GM12878 (cell line): ENCODE measurements around the gene PSAP. TPM values are rescaled to one million over a fixed set of nuclear protein-coding genes. Genes with fewer than 3 reads are reported as not detected.

Source experiments
- BACH1 ChIP-seq: fragments of 450-650 bp; IDR thresholded peaks from 2 replicates; pipeline ENCODE4 v1.6.1; 2017; ENCODE audit warnings: mild to moderate bottlenecking, borderline replicate concordance
- CBX5 ChIP-seq: sonication (generic); IDR thresholded peaks from 2 replicates; pipeline ENCODE4 v1.6.1; 2016; ENCODE audit warnings: low read depth, moderate library complexity, mild to moderate bottlenecking, inconsistent platforms
- CHD2 ChIP-seq: IDR thresholded peaks from 2 replicates; pipeline ENCODE4 v1.6.1; 2011; ENCODE audit warnings: low read depth, low read length, improper control_type of control experiment, borderline replicate concordance
- CREB1 ChIP-seq: IDR thresholded peaks from 2 replicates; pipeline ENCODE4 v1.6.1; 2012; ENCODE audit warnings: low read depth, mild to moderate bottlenecking, inconsistent platforms
- EED ChIP-seq: sonication (generic); IDR thresholded peaks from 2 replicates; pipeline ENCODE4 v1.6.1; 2016; ENCODE audit warnings: antibody characterized with exemption, low read depth
- EP300 ChIP-seq, 2 experiments: fragments of 150-350 bp in 1 of 2; IDR thresholded peaks; 2 replicates each; pipeline ENCODE4 v1.6.1; 2011 to 2012; ENCODE audit warnings: low read depth in 2 of 2, low read length in 2 of 2, borderline replicate concordance in 1 of 2, improper control_type of control experiment in 1 of 2, inconsistent platforms in 1 of 2; ENCODE audit not compliant: control insufficient read depth in 1 of 2
- GABPA ChIP-seq: IDR thresholded peaks from 2 replicates; pipeline ENCODE4 v1.6.1; 2014; ENCODE audit warnings: antibody characterized with exemption, low read depth, mild to moderate bottlenecking, inconsistent platforms
- IKZF2 ChIP-seq, 2 experiments: fragments of 450-650 bp; IDR thresholded peaks; 2 replicates each; pipeline ENCODE4 v1.6.1; 2017; ENCODE audit warnings: mild to moderate bottlenecking in 2 of 2, moderate library complexity in 2 of 2
- KLF5 ChIP-seq: fragments of 450-650 bp; IDR thresholded peaks from 2 replicates; pipeline ENCODE4 v1.6.1; 2014; ENCODE audit warnings: mild to moderate bottlenecking; ENCODE audit not compliant: partially characterized antibody
- MTA3 ChIP-seq: IDR thresholded peaks from 2 replicates; pipeline ENCODE4 v1.6.1; 2012; ENCODE audit warnings: low read length, inconsistent platforms, borderline replicate concordance
- NFIC ChIP-seq: IDR thresholded peaks from 2 replicates; pipeline ENCODE4 v1.6.1; 2012; ENCODE audit warnings: low read depth, mild to moderate bottlenecking, inconsistent platforms, low read length, moderate library complexity
- NR2C1 ChIP-seq: fragments of 450-650 bp; IDR thresholded peaks from 2 replicates; pipeline ENCODE4 v1.6.1; 2017; ENCODE audit warnings: antibody characterized with exemption, mild to moderate bottlenecking, moderate library complexity
- NR2F1 ChIP-seq: fragments of 450-650 bp; conservative IDR thresholded peaks from 2 replicates; pipeline ENCODE4 v1.6.1; 2017; ENCODE audit warnings: mild to moderate bottlenecking
- SMC3 ChIP-seq: IDR thresholded peaks from 2 replicates; pipeline ENCODE4 v1.6.1; 2011; ENCODE audit warnings: low read length, improper control_type of control experiment, borderline replicate concordance
- SPI1 ChIP-seq: IDR thresholded peaks from 2 replicates; pipeline ENCODE4 v1.6.1; 2011; ENCODE audit warnings: low read depth, mild to moderate bottlenecking, low read length, moderate library complexity, borderline replicate concordance; ENCODE audit not compliant: insufficient read depth
- SREBF2 ChIP-seq: IDR thresholded peaks from 2 replicates; pipeline ENCODE4 v1.6.1; 2012; ENCODE audit warnings: mild to moderate bottlenecking, low read length
- TCF12 ChIP-seq: IDR thresholded peaks from 2 replicates; pipeline ENCODE4 v1.6.1; 2011; ENCODE audit warnings: low read depth, mild to moderate bottlenecking, low read length
- YBX1 ChIP-seq: fragments of 450-650 bp; IDR thresholded peaks from 2 replicates; pipeline ENCODE4 v1.6.1; 2016; ENCODE audit warnings: antibody characterized with exemption
- YY1 ChIP-seq: IDR thresholded peaks from 2 replicates; pipeline ENCODE4 v1.6.1; 2011; ENCODE audit warnings: low read depth, mild to moderate bottlenecking, low read length
- polyA plus RNA-seq, 11 experiments: library from polyadenylated mRNA; depleted of rRNA in 4 of 11; unstranded in 6 of 11; stranded (reverse) in 5 of 11; fragments of >200 nt; fragmentation: Nextera tagmentation in 4 of 11; fragmentation: Illumina TruSeq in 1 of 11; extraction: Ambion mirVana in 4 of 11; extraction: Trizol in 1 of 11; gene quantifications; 1 replicate in 1 of 11; 2 replicates in 10 of 11; pipeline versions ENCODE4 v1.2.1 to v1.2.3, GENCODE V29; 2011 to 2016; ENCODE audit warnings: inconsistent platforms in 2 of 11, missing spikeins in 2 of 11, low read depth in 1 of 11
- total RNA-seq, 4 experiments: library from RNA; depleted of rRNA in 3 of 4; stranded (reverse); fragments of >200 nt in 3 of 4; fragmentation: Illumina TruSeq in 1 of 4; extraction: Trizol in 1 of 4; gene quantifications; 2 replicates each; pipeline versions ENCODE4 v1.2.1 to v1.2.3, GENCODE V29; 2013 to 2021
- TF ChIP-seq, protein P1 (sequence below): IDR thresholded peaks from 2 replicates; pipeline ENCODE4 v1.6.1; 2011; ENCODE audit warnings: borderline replicate concordance, low read depth, mild to moderate bottlenecking, moderate library complexity, mixed read lengths, low read length; ENCODE audit not compliant: insufficient read depth; ENCODE audit errors: extremely low read length
- TF ChIP-seq, protein P2 (sequence below): fragments of 450-650 bp; IDR thresholded peaks from 2 replicates; pipeline ENCODE4 v1.6.1; 2017; ENCODE audit warnings: mild to moderate bottlenecking, moderate library complexity
- TF ChIP-seq, protein P3 (sequence below): IDR thresholded peaks from 2 replicates; pipeline ENCODE4 v1.6.1; 2012; ENCODE audit warnings: low read length, inconsistent platforms
- TF ChIP-seq, protein P4 (sequence below): fragments of 450-650 bp; IDR thresholded peaks from 2 replicates; pipeline ENCODE4 v1.6.1; 2016; ENCODE audit warnings: mild to moderate bottlenecking

Gene PSAP
- total and polyA plus RNA-seq, 10 of the 15 experiments (the other 5 are each of a cell fraction or from before 2014, with no cell fraction given) = 178 to 336 (median 286) TPM

DNA sequence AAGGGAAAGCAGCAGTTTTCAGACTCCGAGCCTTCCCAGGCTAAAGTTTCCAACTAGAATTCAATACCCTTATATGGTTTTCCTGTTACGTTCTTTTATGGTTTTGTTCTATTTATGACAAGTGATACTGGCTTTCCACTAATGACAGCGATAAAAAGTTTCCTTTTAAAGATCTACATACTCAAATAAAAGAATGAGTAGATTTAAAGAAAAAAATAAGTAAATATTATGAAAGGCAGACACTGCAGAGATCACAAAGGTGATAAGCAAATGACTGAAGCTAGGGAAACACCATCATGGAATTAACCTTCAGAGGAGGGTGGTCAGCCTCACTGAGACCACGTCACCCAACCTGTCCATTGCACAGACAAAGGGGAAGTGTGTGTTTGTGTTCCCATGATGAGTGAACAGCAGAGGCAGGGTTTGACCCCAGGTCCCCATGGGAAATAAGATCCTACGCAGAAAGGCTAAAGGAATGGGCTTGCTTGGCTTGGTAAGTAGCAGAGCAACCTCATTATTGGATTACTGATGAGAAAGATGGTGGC, 81.7 kb downstream of the PSAP start (continued):
- TF ChIP-seq, protein P1, sequence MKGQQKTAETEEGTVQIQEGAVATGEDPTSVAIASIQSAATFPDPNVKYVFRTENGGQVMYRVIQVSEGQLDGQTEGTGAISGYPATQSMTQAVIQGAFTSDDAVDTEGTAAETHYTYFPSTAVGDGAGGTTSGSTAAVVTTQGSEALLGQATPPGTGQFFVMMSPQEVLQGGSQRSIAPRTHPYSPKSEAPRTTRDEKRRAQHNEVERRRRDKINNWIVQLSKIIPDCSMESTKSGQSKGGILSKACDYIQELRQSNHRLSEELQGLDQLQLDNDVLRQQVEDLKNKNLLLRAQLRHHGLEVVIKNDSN = no peak
- TF ChIP-seq EP300 (IDR thresholded peaks at IDR 0.05; ENCODE audit: borderline replicate concordance in 1 of 2, control insufficient read depth in 1 of 2, low read depth in 2 of 2, low read length in 2 of 2) (peak; percentile 73 to 80; a peak in 2 of 4 replicates), CBX5 (no peak), GABPA (no peak), SMC3 (no peak), NR2F1 (peak; percentile 95), NR2C1 (no peak), SPI1 (peak; percentile 93), CHD2 (peak; percentile 75; the same call in 1 of the 2 replicates), TCF12 (no peak), EED (0 out of 2 replicates have a peak, but pooled peaks have one; percentile 67), YBX1 (0 out of 2 replicates have a peak, but pooled peaks have one; percentile 24), KLF5 (no peak), BACH1 (peak; percentile 70; the same call in 1 of the 2 replicates), CREB1 (peak; percentile 76), YY1 (0 out of 2 replicates have a peak, but pooled peaks have one; percentile 11), NFIC (peak; percentile 72; the same call in 1 of the 2 replicates), IKZF2 (IDR thresholded peaks at IDR 0.05) (peak; percentile 86 to 90), MTA3 (no peak), SREBF2 (no peak)
- TF ChIP-seq, protein P2, sequence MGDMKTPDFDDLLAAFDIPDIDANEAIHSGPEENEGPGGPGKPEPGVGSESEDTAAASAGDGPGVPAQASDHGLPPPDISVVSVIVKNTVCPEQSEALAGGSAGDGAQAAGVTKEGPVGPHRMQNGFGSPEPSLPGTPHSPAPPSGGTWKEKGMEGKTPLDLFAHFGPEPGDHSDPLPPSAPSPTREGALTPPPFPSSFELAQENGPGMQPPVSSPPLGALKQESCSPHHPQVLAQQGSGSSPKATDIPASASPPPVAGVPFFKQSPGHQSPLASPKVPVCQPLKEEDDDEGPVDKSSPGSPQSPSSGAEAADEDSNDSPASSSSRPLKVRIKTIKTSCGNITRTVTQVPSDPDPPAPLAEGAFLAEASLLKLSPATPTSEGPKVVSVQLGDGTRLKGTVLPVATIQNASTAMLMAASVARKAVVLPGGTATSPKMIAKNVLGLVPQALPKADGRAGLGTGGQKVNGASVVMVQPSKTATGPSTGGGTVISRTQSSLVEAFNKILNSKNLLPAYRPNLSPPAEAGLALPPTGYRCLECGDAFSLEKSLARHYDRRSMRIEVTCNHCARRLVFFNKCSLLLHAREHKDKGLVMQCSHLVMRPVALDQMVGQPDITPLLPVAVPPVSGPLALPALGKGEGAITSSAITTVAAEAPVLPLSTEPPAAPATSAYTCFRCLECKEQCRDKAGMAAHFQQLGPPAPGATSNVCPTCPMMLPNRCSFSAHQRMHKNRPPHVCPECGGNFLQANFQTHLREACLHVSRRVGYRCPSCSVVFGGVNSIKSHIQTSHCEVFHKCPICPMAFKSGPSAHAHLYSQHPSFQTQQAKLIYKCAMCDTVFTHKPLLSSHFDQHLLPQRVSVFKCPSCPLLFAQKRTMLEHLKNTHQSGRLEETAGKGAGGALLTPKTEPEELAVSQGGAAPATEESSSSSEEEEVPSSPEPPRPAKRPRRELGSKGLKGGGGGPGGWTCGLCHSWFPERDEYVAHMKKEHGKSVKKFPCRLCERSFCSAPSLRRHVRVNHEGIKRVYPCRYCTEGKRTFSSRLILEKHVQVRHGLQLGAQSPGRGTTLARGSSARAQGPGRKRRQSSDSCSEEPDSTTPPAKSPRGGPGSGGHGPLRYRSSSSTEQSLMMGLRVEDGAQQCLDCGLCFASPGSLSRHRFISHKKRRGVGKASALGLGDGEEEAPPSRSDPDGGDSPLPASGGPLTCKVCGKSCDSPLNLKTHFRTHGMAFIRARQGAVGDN = peak; percentile 91; the same call in 1 of the 2 replicates
- TF ChIP-seq, protein P3, sequence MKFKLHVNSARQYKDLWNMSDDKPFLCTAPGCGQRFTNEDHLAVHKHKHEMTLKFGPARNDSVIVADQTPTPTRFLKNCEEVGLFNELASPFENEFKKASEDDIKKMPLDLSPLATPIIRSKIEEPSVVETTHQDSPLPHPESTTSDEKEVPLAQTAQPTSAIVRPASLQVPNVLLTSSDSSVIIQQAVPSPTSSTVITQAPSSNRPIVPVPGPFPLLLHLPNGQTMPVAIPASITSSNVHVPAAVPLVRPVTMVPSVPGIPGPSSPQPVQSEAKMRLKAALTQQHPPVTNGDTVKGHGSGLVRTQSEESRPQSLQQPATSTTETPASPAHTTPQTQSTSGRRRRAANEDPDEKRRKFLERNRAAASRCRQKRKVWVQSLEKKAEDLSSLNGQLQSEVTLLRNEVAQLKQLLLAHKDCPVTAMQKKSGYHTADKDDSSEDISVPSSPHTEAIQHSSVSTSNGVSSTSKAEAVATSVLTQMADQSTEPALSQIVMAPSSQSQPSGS = peak; percentile 57; the same call in 1 of the 2 replicates
- TF ChIP-seq, protein P4, sequence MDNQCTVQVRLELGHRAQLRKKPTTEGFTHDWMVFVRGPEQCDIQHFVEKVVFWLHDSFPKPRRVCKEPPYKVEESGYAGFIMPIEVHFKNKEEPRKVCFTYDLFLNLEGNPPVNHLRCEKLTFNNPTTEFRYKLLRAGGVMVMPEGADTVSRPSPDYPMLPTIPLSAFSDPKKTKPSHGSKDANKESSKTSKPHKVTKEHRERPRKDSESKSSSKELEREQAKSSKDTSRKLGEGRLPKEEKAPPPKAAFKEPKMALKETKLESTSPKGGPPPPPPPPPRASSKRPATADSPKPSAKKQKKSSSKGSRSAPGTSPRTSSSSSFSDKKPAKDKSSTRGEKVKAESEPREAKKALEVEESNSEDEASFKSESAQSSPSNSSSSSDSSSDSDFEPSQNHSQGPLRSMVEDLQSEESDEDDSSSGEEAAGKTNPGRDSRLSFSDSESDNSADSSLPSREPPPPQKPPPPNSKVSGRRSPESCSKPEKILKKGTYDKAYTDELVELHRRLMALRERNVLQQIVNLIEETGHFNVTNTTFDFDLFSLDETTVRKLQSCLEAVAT = peak; percentile 45
